Panc1 (cell line): ENCODE data around the gene SMOC2. TPM values are rescaled to one million over a fixed set of nuclear protein-coding genes. Genes with fewer than 3 reads are reported as not detected.

Experiments
- ATAC-seq: fragments of 200-7000 bp; cut with Tn5 transposase; 2 replicates; pipeline ENCODE4 v1.9.1; 2020; ENCODE audit warnings: mild to moderate bottlenecking, moderate library complexity
- BruUV-seq: library from RNA; stranded (reverse); fragments of 400-500 nt; replicated peaks from 2 replicates; lab custom pipeline; 2021; lab: Mats Ljungman, UMichigan
- CTCF ChIA-PET: fragments of 300-600 bp; sonication (Branson Sonifier 250); formaldehyde crosslinking; loops from one replicate; lab custom pipeline; 2022; ENCODE audit warnings: antibody characterized with exemption; lab: Charles Lee
- POLR2A ChIA-PET: fragments of 300-600 bp; sonication (Branson Sonifier 250); formaldehyde crosslinking; loops from one replicate; lab custom pipeline; 2022; ENCODE audit warnings: antibody characterized with exemption; lab: Charles Lee
- DNase-seq: peaks from one replicate; pipeline ENCODE4 v3.0.0-alpha.2; 2010; ENCODE audit warnings: low read depth, low spot score
- H3K27ac ChIP-seq: 2 replicates; pipeline ENCODE4 v1.5.1; 2011; ENCODE audit warnings: mild to moderate bottlenecking, low read length, inconsistent platforms
- H3K27me3 ChIP-seq: fragments of 200-500 bp; sonication (Bioruptor generic); 2 replicates; pipeline ENCODE4 v1.6.0; 2014; ENCODE audit warnings: low read length, inconsistent platforms; ENCODE audit not compliant: control insufficient read depth, insufficient read depth
- H3K36me3 ChIP-seq: fragments of 200-500 bp; sonication (Bioruptor generic); 2 replicates; pipeline ENCODE4 v1.5.1; 2014; ENCODE audit warnings: inconsistent platforms, mild to moderate bottlenecking, low read length, moderate library complexity; ENCODE audit not compliant: control insufficient read depth, insufficient read depth
- H3K4me1 ChIP-seq: 2 replicates; pipeline ENCODE4 v1.5.1; 2011; ENCODE audit warnings: inconsistent platforms, mild to moderate bottlenecking, low read length, moderate library complexity; ENCODE audit not compliant: control insufficient read depth, insufficient read depth
- H3K4me3 ChIP-seq, 2 experiments: 2 replicates each; pipeline ENCODE4 v1.5.1; 2011 to 2012; ENCODE audit warnings: low read depth in 2 of 2, low read length in 2 of 2, mild to moderate bottlenecking in 2 of 2, inconsistent platforms in 1 of 2, moderate library complexity in 1 of 2
- H3K9me3 ChIP-seq: fragments of 200-500 bp; sonication (Bioruptor generic); 2 replicates; pipeline ENCODE4 v1.5.1; 2014; ENCODE audit warnings: low read depth, mild to moderate bottlenecking, inconsistent platforms, low read length, moderate library complexity; ENCODE audit not compliant: control insufficient read depth, insufficient read depth
- CTCF ChIP-seq: fragments of 450-650 bp; IDR thresholded peaks from 2 replicates; pipeline ENCODE4 v1.5.1; 2017; ENCODE audit warnings: mild to moderate bottlenecking
- POLR2AphosphoS5 ChIP-seq: IDR thresholded peaks from 2 replicates; pipeline ENCODE4 v1.6.1; 2012; ENCODE audit warnings: mild to moderate bottlenecking, low read depth, low read length, moderate library complexity
- REST ChIP-seq, 2 experiments: IDR thresholded peaks; 2 replicates each; pipeline ENCODE4 v1.6.1; 2011 to 2012; ENCODE audit warnings: low read depth in 2 of 2, control low read depth in 1 of 2, low read length in 1 of 2, mild to moderate bottlenecking in 1 of 2, moderate library complexity in 1 of 2; ENCODE audit not compliant: insufficient read depth in 1 of 2
- SIN3A ChIP-seq: IDR thresholded peaks from 2 replicates; pipeline ENCODE4 v1.6.1; 2012; ENCODE audit warnings: low read depth, mild to moderate bottlenecking, low read length, moderate library complexity, borderline replicate concordance; ENCODE audit not compliant: insufficient read depth
- TCF7L2 ChIP-seq: IDR thresholded peaks from 2 replicates; pipeline ENCODE4 v1.6.1; 2011; ENCODE audit warnings: mild to moderate bottlenecking, low read depth, low read length, inconsistent platforms
- in situ Hi-C: cut with HindIII; loops from 2 replicates; pipeline ENCODE4 v1.10.0; 2016; ENCODE audit warnings: low sequenced_read_pairs, low pct_unique_long_range_greater_than_20kb
- intact Hi-C: fragments of 100-400 bp; cut with micrococcal nuclease; formaldehyde crosslinking; loops from one replicate; pipeline ENCODE4 v1.10.0; 2022; ENCODE audit not compliant: unreplicated experiment
- total RNA-seq: library from RNA; stranded (reverse); gene quantifications from one replicate; pipeline ENCODE4 v1.2.1, GENCODE V29; 2021; ENCODE audit not compliant: unreplicated experiment

SMOC2 gene
- total RNA-seq, 1 experiment from 2014 or later: 0.13 TPM

DNA sequence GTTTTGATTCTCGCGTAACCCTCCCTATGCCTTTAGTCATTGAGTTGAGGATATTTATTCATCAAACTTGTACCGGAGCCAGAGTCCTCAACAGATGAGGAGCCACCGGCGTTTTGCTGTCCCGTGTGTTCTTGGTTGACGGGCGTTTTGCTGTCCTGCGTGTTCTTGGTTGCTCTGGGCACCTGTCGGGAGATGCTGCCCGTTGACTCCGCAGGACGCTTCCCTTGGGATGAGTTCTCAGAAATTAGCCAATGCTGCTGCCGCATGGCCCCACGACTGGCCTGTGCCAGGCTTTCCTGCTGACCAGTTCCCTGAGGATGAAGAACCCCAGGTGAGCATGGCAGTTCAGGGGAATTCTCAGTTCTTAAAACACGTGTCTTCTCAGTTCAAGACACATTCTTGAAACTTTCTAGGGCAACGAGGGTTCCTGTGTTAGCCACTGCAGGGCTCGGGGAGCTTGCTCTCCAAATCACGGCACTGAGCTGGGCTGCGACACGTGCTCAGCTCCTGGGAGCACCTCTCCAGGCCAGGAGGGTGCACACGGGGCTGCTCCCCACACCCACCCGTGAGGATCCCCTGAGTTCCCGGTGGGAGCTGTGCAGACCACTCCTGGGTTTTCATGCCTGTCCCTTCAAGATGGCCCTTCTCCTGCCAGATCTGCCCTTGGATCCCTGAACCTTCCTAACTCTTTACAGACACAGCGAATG, 265.6 kb downstream of the SMOC2 start:
- no peak overlapping the region for H3K4me3 ChIP-seq
- intact Hi-C loops: no loop called here
- no peaks in the 10 kb centered on the region for H3K9me3 ChIP-seq
- in situ Hi-C loops: no loop called here
- POLR2A ChIA-PET: no interaction called here
- no peak for ATAC-seq
- no TSS peak for BruUV-seq
- no peak for DNase-seq
- TF ChIP-seq REST (IDR thresholded peaks at IDR 0.05; ENCODE audit: insufficient read depth in 1 of 2, low read depth in 2 of 2, low read length in 1 of 2) (no peak), SIN3A (no peak), TCF7L2 (no peak), CTCF (no peak), POLR2AphosphoS5 (no peak)
- no peaks in the 10 kb centered on the region for H3K4me1 ChIP-seq
- no peak overlapping the region for H3K27ac ChIP-seq
- CTCF ChIA-PET: no interaction called here
- no peaks in the 10 kb centered on the region for H3K36me3 ChIP-seq
- H3K27me3 ChIP-seq: peaks cover 35% of the 10 kb centered on the region

GRCh38 chr6:168708526-168708925, 267.5 kb downstream of the SMOC2 start:
- in situ Hi-C loops (no loop called here), intact Hi-C loops (no loop called here)
- TF ChIP-seq POLR2AphosphoS5 (no peak), CTCF (no peak), REST (IDR thresholded peaks at IDR 0.05; ENCODE audit: insufficient read depth in 1 of 2, low read depth in 2 of 2, low read length in 1 of 2) (no peak), SIN3A (no peak), TCF7L2 (no peak)
- CTCF ChIA-PET: no interaction called here
- POLR2A ChIA-PET: no interaction called here
- Histone ChIP-seq H3K27ac (no peak overlapping the region), H3K9me3 (no peaks in the 10 kb centered on the region), H3K36me3 (no peaks in the 10 kb centered on the region), H3K4me3 (no peak overlapping the region), H3K4me1 (no peaks in the 10 kb centered on the region), H3K27me3 (peaks cover 35% of the 10 kb centered on the region)
- BruUV-seq: no TSS peak
- no peak for ATAC-seq
- DNase-seq: no peak
